ENCODE results near the gene DNAH2.

GRCh38 chr17:7790150-7790549 lies 72.6 kb downstream of the DNAH2 start:
- no peak for TF ChIP-seq POLR2AphosphoS5 (IDR thresholded peaks at IDR 0.05; ENCODE audit: low read depth, low read length)
- TF ChIP-seq YY1 (IDR thresholded peaks at IDR 0.05; ENCODE audit: low read depth, low read length) = no peak
- no peak for TF ChIP-seq CTCF (IDR thresholded peaks at IDR 0.05; ENCODE audit: control extremely low read depth in 1 of 3, insufficient read depth in 1 of 3, low read depth in 1 of 3, low read length in 3 of 3)
